ENCODE measurements around the gene CYB561D1.

The CYB561D1 gene

DNA sequence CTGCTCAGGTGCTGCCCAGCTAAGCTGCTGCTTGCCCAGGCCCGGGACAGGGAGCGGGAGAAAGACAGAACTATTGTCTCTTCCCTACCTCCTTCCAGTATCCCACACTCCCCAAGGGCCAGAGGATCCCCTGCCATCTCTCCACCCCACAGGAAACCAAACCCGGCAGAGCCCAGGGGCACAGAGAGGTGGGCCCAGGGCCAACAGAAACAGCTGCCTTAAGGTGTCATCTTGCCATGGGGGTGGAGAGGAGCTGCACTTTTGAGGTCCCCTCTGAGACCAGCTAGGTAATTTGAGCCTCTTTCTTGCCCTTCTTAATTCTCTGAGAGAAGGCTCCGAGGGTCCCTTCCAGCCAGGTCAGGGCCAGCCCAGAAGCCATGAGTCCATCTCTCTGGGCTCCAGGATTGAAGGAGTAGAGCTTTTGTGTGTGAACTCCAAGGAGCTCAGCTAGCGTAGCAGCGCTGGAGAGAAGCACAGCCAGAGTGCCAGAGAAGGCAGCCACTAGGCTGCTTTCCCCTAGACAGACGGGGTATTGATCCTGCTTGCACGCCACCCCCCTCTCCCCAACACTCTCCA, 36.1 kb downstream of the CYB561D1 start:
- no peak for DNase-seq (ENCODE audit: low read depth in 3 of 3)

DNA sequence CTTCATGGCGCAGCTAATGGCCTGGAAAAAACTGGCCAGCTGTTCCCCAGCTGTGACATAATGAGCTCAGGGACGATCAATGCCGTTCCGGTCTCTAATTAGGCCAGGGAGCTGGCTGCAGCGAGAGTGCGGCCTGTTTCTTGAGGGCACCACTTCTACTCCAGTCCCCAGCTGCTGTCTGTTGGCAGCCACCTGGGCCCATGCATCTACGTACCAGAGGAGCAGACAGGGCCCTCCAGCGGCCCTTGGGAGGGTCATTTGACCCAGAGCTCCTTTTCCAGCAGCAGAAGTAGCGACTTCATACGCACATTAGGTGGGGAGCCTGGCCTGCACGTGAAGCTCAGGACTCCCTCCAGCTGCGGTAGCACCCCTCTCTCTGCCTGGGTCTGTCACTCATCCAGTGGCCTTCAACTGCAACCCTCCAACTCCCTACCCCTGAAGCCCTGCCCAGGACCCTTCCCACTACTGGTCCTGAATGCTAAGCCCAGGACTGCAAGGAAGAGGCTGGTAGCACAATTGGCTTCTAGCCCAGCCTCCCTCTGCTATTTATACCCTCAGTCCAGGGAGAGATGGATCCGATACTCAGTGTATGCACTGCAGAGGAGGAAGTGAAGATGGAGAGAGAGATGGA, 36.7 kb downstream of the CYB561D1 start:
- no peak for DNase-seq (ENCODE audit: low read depth in 3 of 3)

DNA sequence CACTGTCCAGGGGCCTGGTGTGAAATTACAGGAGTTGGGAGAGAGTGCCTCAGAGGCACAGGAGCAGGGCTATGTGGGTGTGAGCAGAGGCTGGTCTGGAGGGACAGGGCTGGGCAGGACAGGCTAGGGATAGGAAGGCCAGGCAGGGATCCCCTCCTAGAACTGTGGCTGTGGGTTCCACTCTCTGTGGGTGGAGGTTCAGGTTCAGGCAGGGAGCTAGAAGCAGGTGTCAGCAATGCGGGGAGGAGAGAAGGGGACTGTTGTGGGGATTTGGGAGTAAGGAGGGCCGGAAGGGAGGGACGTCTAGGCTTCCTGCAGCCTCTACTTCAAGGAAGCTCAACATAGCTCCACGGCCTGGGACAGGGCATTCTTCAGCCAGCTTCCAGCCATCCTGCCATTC, 37.5 kb downstream of the CYB561D1 start:
- DNase-seq (ENCODE audit: low read depth in 3 of 3) = no peak

DNA sequence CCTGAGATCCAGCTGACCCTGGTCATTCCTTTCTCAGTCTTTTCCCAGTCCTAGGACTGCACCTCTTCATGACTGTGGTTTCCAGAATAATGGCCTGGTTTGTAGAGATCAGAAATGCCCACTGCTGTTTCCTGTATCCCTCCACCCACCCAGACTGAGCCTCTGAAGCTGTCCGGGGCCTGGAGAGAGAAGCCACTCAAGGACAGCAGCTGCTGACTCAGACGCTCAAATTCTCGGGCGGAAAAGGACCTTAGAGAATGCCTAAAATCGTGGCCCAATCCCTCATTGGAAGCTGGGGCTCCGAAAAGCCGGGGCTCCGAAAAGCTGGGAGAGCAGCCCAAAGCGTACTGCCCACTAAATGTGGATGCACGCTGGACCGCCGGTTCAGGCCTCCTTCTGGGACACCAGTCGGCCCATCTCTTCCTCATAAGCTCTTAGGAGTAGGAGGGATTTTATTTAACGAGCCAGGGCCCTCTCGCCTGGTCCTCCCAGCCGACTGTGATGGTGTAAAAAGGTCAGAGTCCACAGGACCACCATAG, 38.0 kb downstream of the CYB561D1 start:
- DNase-seq (ENCODE audit: low read depth in 3 of 3) = no peak

DNA sequence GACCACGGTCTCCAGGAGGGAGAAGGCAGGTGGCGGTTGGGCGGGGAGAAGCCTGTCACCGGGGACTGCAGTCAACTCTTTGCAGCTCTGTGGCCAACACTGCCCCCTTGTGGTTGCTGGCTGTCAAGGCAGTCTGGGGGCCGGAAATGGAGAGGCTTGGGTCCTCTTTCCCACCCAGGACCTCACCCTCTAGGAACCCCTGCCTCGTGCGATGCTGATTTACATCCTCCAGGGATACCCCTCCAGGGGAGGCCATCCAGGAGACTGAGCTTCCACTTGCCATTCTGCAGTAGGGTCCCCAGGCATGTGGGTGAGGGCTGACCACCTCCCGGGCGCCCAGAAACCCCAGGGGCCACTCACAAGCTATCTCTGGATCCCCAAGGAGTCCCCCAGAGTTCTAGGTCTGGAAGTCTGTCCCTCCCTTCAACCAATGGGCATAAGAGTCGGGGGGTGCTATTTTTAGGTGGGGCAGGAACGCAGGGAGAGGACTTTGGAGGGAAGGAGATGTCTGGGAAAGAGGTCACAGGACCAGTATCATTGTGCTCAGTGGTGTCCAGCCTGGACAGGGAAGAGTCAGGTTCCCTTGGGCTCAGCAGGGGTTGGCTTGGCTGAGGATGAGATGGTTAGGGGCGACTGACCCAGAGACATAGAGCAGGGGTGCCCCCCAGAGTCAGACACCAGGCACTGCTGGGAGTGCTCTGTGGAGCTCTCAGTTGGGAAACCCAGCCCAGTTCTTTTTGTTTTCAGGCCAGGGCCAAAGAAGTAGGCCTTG, 38.7 kb downstream of the CYB561D1 start:
- DNase-seq (ENCODE audit: low read depth in 3 of 3) = peak; percentile 84 to 90 (median 90)

DNA sequence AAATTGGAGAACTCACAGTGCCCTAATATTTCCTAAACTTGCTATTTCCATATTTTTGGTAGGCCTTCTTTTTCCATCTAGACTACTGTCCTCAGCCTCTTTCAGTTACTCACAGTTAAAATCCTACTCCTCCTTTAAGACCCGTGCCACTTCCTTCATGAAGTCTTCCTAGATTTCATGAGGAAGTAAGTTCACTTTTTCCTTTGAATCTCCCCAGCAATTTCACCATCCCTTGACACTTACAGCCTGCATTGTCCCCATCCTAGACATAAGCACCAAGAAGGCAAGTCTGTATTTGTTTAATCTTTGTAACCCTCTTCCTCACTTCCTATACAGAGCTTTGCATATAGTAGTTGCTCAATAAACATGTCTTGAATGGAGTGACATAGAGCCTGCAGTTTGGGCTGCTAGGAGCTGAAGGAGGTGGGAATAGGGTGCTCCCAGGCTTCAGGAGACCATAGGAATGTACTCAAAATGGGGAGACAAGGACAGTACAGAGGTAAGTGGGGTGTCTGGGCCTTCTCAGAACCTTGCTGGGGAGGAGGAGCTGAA, 40.5 kb downstream of the CYB561D1 start:
- no peak for DNase-seq (ENCODE audit: low read depth in 3 of 3)

DNA sequence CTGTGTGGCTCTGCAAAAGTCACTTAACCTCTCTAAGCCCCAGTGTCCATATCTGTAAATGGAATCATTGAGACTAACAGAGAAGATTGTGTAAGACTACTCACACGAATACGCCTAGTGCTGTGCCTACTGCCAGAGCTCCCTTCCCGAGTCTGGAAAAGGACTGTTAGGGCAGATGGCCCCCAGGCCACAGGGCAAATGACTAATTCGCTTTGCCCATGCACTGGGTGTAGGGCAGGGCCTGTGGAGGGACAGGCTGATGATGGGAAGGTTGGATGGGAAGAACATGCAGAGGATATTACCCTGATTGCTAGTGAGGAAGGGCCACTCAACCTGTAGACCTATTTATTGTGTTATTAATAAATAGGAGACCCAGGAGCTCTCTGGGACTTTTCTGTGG, 41.6 kb downstream of the CYB561D1 start:
- DNase-seq (ENCODE audit: low read depth in 3 of 3) = no peak

DNA sequence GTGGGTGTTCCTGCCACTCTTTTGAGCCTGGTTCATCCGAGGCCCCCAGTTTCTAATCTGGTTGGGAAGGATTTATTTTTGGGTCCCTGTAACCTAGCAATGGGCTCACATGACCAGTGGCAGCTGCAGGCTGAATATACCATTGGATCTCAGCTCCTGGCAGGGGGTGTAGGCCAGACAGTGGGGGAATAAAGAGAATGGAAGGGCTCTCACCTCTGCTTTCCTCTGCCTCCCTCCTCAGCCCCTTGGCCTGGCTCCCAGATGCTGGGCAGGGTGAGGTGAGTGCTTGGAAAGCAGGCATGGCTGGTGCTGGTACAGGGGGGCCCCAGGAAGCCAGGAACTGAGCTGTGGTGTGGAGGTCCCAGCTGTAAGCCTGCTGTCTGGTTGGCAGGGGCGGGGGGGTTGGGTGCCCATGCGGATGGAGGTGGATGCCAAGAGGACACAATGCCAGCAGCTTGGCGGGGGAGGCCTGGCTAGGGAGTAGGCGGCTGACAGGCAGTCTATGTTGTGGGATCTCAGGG, 42.1 kb downstream of the CYB561D1 start:
- DNase-seq (ENCODE audit: low read depth in 3 of 3) = no peak

DNA sequence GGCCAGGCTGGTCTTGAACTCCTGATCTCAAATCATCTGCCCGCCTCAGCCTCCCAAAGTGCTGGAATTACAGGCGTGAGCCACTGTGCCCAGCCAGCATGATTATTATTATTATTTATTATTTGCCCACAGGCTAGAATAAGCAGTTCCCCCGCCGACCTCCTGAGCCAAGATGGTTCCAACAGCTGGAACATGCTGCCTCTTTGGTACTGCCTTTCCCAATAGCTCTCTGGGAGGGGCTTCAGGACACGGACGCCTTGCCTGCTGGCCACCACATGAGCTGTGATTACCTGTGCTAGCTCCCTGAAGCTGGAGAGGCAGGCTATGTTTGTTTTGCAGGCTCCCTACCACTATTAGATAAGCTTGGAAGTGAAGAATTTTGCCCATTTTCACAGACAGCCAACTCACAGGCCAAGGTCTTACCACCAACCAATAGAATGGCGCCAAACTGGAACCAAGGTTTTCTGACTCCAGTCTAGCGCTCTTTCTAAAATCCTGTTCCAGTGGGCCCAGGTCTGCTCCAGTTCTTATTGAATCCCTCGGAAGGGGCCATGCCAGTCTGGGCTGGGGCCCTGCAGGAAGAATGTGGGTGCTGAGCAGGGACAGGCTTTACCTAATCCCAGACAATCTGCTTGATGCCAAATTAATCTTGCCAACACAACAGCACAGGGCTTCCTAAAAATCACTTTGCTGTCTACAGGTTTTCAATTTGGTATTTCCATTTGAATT, 43.7 kb downstream of the CYB561D1 start:
- no peak for DNase-seq (ENCODE audit: low read depth in 3 of 3)

DNA sequence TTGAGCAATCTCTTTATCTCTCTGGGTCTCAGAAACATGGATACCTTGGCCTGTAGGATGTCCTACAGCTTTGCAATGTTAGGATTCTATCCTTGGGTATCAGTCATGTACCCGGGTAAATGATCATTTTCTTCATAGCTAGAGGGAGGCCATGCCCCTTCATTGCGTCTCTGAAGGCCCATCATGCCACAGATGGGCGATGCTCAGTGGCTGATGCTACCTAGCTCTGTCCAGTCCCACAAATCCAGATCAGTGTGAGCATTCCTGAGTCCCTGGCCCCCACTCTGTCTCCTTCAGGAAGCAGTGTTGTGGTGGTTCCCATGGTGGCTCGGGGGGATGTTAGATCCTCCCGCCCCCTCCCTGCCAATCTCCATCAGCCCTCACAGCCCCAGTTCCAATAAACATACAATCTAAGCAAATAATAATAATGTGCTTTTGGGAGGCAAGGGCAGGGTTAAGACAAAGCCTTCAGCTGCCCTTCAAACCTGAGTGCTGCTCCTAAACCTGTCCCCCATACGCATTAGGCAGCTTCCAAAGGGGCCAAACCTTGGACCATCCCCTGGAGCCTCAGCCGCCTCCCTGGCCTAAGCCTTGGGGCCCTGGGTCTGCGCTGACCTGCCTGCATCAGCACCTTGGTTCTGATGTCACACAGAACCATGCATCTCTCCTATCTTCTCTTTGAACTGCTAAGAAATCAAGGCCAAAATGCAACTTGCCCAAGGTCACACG, 45.1 kb downstream of the CYB561D1 start:
- DNase-seq (ENCODE audit: low read depth in 3 of 3) = no peak

DNA sequence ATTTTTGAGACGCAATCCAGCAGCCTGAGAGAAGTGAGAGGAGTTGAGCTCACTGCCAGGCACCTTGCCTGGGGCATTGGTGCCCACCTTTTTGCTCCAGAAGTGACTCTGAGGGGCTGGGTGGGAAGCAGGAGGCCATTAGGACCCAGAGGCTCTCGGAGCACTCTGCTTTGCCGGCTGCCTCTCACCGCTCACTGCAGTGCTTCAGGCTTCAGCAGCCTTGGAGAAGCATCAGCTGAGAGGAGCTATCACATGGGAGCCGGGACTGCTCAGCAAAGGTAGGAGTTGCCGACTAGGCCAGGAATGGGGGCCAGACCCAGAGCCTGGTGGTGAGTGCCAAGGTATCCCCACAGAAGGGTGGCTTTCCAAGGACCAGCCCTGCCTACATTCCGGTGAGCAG, 45.8 kb downstream of the CYB561D1 start, which contains the start of gene GPR61:
TSS of gene GPR61 (plus strand) at position 197 of the 400 bp plus-strand sequence. CDS start 3,151 bp downstream, outside the sequence.
- no peak for DNase-seq (ENCODE audit: low read depth in 3 of 3)

DNA sequence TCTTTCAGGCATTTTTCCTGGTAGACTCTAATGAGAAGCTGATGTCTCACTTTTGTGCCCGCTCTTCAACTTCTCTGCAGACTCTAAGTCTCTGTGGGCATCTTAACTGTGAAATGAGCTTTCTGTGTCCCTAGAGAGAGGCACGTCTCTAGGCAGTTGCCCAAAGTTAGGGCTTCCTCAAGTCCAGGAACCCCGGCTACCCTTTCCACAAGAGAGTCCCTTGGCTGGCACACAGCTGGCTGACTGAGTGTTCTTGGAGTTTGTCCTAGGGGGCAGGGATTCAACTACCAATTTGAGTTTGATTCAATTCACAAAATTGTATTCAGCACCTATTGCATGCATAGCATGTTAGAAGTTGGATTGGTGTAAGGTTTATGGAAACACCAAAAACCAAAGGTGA, 47.2 kb downstream of the CYB561D1 start:
- DNase-seq (ENCODE audit: low read depth in 3 of 3) = no peak

DNA sequence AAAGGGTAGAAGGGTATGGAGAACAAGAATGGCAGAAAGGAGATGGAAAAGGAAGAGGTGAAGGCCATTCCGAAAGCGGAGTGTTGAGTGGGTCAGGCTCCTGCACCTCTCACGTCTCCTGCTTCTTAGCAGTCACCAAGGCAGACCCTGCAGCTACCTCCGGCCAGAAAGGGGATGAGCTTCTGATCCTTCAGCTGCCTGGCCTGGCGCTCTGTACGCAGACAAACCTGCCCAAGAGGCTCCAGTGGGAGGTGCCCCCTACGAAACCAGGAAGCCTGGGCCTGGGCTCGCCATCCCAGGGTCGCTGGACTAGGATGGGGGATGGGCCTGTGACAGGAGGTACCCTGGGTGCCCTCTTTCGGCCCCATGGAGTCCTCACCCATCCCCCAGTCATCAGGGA, 48.8 kb downstream of the CYB561D1 start:
- DNase-seq (ENCODE audit: low read depth in 3 of 3) = no peak

DNA sequence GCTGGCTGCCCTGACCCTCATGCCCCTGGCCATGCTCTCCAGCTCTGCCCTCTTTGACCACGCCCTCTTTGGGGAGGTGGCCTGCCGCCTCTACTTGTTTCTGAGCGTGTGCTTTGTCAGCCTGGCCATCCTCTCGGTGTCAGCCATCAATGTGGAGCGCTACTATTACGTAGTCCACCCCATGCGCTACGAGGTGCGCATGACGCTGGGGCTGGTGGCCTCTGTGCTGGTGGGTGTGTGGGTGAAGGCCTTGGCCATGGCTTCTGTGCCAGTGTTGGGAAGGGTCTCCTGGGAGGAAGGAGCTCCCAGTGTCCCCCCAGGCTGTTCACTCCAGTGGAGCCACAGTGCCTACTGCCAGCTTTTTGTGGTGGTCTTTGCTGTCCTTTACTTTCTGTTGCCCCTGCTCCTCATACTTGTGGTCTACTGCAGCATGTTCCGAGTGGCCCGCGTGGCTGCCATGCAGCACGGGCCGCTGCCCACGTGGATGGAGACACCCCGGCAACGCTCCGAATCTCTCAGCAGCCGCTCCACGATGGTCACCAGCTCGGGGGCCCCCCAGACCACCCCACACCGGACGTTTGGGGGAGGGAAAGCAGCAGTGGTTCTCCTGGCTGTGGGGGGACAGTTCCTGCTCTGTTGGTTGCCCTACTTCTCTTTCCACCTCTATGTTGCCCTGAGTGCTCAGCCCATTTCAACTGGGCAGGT, 49.5 kb downstream of the CYB561D1 start:
- DNase-seq (ENCODE audit: low read depth in 3 of 3) = no peak

DNA sequence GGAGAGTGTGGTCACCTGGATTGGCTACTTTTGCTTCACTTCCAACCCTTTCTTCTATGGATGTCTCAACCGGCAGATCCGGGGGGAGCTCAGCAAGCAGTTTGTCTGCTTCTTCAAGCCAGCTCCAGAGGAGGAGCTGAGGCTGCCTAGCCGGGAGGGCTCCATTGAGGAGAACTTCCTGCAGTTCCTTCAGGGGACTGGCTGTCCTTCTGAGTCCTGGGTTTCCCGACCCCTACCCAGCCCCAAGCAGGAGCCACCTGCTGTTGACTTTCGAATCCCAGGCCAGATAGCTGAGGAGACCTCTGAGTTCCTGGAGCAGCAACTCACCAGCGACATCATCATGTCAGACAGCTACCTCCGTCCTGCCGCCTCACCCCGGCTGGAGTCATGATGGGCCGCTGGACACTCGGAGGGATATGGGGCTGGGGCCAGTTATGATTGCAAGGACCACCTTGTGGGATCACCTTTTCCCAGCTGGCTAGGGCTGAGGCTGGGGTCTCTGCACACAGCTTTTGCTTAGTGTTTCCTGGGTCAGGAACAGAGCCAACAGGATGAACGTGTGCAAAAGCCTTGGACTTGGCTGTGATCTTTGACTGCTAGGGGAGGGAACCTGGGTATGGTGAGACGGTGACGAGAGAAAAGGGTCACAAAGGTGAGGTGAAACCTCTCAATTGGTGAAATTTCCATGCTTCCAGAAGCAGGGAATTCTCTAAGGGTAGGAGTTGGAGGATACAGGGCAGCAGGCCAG, 50.3 kb downstream of the CYB561D1 start:
- no peak for DNase-seq (ENCODE audit: low read depth in 3 of 3)

DNA sequence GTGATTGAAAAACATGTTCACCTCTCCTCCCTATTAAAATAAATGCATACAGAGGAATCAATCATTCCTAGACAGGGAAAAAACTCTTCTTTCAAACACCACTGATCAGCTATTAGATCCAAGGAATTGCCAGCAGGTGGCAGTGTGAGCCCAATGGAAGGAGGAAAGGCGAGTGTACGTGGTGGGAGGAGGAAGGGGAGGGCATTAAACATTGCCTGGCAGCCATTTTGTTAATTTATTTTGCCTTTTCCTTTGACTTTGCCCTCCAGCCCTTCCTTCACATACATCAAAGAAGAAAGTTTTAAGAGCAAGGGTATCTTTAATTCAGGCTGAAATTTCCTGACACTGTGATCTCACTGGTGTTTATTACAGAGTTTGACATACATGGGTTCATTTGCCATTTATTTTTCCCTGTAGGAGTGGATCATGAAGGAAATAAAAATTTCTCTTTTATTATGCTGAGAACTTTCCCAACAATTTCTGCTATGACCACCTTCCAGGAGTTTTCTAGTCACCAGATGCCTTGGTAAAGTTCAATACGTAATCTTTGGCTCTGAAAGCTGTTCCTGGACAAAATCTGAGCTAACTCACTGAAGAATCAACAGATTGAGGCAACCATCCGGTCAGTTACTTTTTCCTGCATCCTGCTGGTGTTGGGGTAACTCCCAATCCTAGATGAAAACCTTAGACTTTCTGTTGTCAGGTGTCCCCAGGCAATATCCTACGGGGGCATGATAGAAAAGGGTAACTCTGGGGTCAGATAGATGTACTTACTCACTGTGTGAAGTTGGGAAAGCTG, 52.6 kb downstream of the CYB561D1 start:
- DNase-seq (ENCODE audit: low read depth in 3 of 3) = peak; percentile 77 to 89 (median 85)

DNA sequence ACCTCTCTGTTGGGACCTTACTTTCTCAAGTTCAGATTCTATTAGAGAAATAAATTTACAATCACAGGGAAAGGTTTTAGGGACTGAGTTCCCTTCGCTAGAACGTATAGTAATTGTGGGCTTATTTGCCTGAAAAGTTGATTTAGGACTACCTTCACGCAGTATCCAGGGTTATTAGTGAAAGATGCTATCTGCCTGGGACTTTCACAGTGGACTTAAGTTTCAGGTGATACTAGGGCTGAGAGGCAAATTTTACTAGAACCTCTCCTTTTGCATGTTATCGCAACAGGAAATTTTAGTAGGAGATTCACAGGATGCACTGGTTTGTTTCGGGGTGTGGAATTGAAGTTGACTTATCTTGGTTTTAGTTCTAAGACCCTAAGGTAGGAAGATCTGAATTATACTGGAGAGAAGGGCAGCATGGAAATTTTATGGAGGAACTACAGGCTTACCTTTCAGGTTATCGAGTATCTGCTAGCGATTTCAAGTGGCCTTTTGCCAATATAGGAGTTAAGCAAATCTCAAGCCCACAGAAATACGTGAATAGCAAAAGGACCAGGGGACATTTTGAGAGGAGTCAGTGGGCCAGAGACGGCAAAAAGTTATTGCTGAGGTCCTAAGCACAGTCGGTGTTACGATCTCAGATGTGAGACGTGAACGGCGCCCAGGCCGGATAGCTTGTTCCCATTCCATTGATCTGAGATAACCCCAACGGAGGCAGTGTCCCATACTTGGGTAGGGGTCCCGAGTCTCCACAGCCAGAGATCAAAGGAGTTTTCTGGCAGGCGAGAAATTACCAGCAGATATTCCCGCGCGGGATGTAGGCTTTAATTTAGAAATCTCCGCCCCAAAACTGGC, 53.8 kb downstream of the CYB561D1 start:
- peak in 1 of 3 experiments; percentile 12 for DNase-seq (ENCODE audit: low read depth in 3 of 3)
